Limb (tissue), 2 donors: ENCODE data around the gene TRIM71.
A peak's percentile ranks its signal among the peaks of the same experiment; 100 is the strongest.
"Not testable (repeated sequence)": the region's sequence is repeated elsewhere in the genome, so short reads cannot be mapped to it uniquely, and the experiment has no call there.

ENCODE experiments used
- DNase-seq, 2 donors: peaks; one replicate each; pipeline ENCODE4 v3.0.0-alpha.2; 2016; ENCODE audit errors: extremely low spot score in 2 of 2

Gene TRIM71

GRCh38 chr3:32931273-32931672 lies 113.5 kb downstream of the TRIM71 start:
- DNase-seq: not testable (repeated sequence)

GRCh38 chr3:32934150-32934742 lies 116.4 kb downstream of the TRIM71 start:
- peak in 1 of 2 donors; percentile 40 for DNase-seq

- DNase-seq: no peak
Measured at GRCh38 chr3:32937331-32937730, 119.5 kb downstream of the TRIM71 start.

GRCh38 chr3:32939531-32940284 lies 121.9 kb downstream of the TRIM71 start:
- DNase-seq: not testable (repeated sequence)

- DNase-seq: no peak
Measured at GRCh38 chr3:32940726-32941125, 122.9 kb downstream of the TRIM71 start.

GRCh38 chr3:32945136-32945535 lies 127.3 kb downstream of the TRIM71 start:
- no peak for DNase-seq

- not testable (repeated sequence) for DNase-seq
Measured at GRCh38 chr3:32945598-32945997, 127.8 kb downstream of the TRIM71 start.

GRCh38 chr3:32946973-32947788 lies 129.4 kb downstream of the TRIM71 start:
- no peak for DNase-seq
